Measurements from ENCODE around the gene MARK1. TPM values are rescaled to one million over a fixed set of nuclear protein-coding genes. Genes with fewer than 3 reads are reported as not detected.

Gene MARK1
- total and polyA plus RNA-seq, 9 of the 15 experiments (the other 6 are each of a cell fraction or from before 2014, with no cell fraction given), result not detected

DNA sequence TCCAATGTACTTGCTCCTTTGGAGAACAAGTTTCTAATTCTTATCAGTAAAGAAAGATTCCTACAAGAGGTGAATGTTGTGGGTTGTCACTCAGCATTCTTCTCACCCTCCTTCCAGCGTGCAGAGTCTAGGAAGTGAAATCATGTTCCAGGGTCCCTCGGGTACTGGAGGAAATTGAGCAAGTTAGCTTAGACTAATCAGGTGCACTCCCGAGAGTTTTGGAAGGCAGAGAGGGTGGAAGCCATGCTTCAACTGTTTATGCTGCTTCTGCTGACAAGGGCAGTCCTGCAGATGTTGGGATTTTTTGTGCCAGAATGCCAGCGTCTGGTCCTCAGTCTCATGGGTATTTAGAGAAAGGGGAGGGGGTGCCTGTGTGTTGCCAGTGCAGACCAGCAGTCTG is 157.0 kb downstream of the MARK1 start (continued):
- TF ChIP-seq TCF3 (CRISPR knock-in tag; IDR thresholded peaks at IDR 0.05) (no peak), EZH2 (IDR thresholded peaks at IDR 0.05; ENCODE audit: borderline replicate concordance, low read depth, low read length) (no peak), ELF2 (CRISPR knock-in tag; IDR thresholded peaks at IDR 0.05) (no peak), IRF2 (CRISPR knock-in tag; IDR thresholded peaks at IDR 0.05) (no peak), E2F4 (CRISPR knock-in tag; IDR thresholded peaks at IDR 0.05; ENCODE audit: low read depth) (no peak)

- 1% methylated on average over 3 of the region's 3 CpGs for WGBS (ENCODE audit: insufficient coverage, low coverage, missing lambda C conversion rate)
- ATAC-seq (peak; percentile 59), FAIRE-seq (no peak), DNase-seq (ENCODE audit: extremely low read depth in 1 of 4, low spot score in 3 of 4) (no peak)
- Histone ChIP-seq H3K9ac (ENCODE audit: insufficient read depth in 1 of 2, low read depth in 2 of 2, low read length in 2 of 2) (no peak overlapping the region), H3K9me3 (replicated peaks; ENCODE audit: control insufficient read depth, insufficient read depth, low read depth, low read length) (no peaks in the 10 kb centered on the region), H3K4me3 (no peak overlapping the region), H3K9me1 (ENCODE audit: control insufficient read depth, insufficient read depth, low read length) (no peaks in the 10 kb centered on the region), H3K27me3 (ENCODE audit: control insufficient read depth in 2 of 2, insufficient read depth in 2 of 2, low read length in 2 of 2) (peaks cover 2 to 14% of the 10 kb centered on the region in 2 experiments; a peak in 2 of 5 replicates), H3K4me2 (ENCODE audit: insufficient read depth, low read length) (no peak overlapping the region), H4K20me1 (replicated peaks; ENCODE audit: control insufficient read depth, insufficient read depth, low read length) (no peaks in the 10 kb centered on the region), H3K36me3 (ENCODE audit: control insufficient read depth, insufficient read depth, low read length) (no peaks in the 10 kb centered on the region), H3K4me1 (replicated peaks in 1 of 2; ENCODE audit: control insufficient read depth in 2 of 2, insufficient read depth in 2 of 2, low read length in 2 of 2) (peaks cover 0 to 7% of the 10 kb centered on the region in 2 experiments; a peak in 1 of 5 replicates), H3K79me2 (ENCODE audit: control insufficient read depth, insufficient read depth, low read length) (no peaks in the 10 kb centered on the region), H3K27ac (ENCODE audit: extremely low read depth, low read depth, low read length) (no peak overlapping the region), H2AFZ (ENCODE audit: low read depth, low read length) (no peak overlapping the region)
- in situ Hi-C loops (cut with MboI), result no loop called here
- BruUV-seq (replicated peaks), result no TSS peak
- ChIA-PET CTCF (ENCODE audit: low intra/inter-chr PET ratio) (interaction anchor here (0.5 kb wide), 1 partner anchor 103 kb away, joined by 4 read pairs; no protein-coding TSS in a partner anchor), POLR2A (no interaction called here)
- intact Hi-C loops (cut with micrococcal nuclease), result no loop called here
- TF ChIP-seq MCM7 (IDR thresholded peaks at IDR 0.05) (no peak), ZNF146 (CRISPR knock-in tag; IDR thresholded peaks at IDR 0.05; ENCODE audit: unreplicated experiment) (no peak)
- TF ChIP-seq, protein P1, sequence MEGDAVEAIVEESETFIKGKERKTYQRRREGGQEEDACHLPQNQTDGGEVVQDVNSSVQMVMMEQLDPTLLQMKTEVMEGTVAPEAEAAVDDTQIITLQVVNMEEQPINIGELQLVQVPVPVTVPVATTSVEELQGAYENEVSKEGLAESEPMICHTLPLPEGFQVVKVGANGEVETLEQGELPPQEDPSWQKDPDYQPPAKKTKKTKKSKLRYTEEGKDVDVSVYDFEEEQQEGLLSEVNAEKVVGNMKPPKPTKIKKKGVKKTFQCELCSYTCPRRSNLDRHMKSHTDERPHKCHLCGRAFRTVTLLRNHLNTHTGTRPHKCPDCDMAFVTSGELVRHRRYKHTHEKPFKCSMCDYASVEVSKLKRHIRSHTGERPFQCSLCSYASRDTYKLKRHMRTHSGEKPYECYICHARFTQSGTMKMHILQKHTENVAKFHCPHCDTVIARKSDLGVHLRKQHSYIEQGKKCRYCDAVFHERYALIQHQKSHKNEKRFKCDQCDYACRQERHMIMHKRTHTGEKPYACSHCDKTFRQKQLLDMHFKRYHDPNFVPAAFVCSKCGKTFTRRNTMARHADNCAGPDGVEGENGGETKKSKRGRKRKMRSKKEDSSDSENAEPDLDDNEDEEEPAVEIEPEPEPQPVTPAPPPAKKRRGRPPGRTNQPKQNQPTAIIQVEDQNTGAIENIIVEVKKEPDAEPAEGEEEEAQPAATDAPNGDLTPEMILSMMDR (IDR thresholded peaks at IDR 0.05 in 2 of 3, conservative IDR thresholded peaks at IDR 0.05 in 1 of 3; ENCODE audit: insufficient read depth in 2 of 3, low read depth in 1 of 3, low read length in 3 of 3), result 0 out of 6 replicates have a peak, but pooled peaks of 1 of the 3 experiments have one; percentile 35
Observed at GRCh38 chr1:220685879-220686278, 157.9 kb downstream of the MARK1 start.

Measured in K562 (cell line).